GM19395 (cell line): ENCODE measurements around the gene WNT10A.
"Not testable (repeated sequence)": the region's sequence is repeated elsewhere in the genome, so short reads cannot be mapped to it uniquely, and the experiment has no call there.

Experiments
- ATAC-seq: cut with Tn5 transposase; IDR thresholded peaks from one replicate; pipeline ENCODE4 v1.9.1; 2021; ENCODE audit warnings: mild to moderate bottlenecking, moderate library complexity; ENCODE audit not compliant: unreplicated experiment

The WNT10A gene

GRCh38 chr2:218927876-218928275, 47.2 kb downstream of the WNT10A start:
- no peak for ATAC-seq

DNA sequence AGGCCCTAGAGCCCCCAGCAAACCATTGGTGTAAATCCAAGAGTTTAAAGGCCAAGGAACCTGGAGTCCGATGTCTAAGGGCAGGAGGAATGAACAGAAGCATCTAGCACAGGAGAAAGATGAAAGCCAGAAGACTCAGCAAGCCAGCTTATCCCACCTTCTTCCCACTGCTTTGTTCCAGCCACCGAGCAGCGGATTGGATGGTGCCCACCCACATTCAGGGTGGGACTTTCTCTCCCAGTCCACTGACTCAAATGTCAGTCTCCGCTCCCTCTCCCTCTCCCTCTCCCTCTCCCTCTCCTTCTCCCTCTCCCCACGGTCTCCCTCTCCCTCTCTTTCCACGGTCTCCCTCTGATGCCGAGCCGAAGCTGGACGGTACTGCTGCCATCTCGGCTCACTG, 49.8 kb downstream of the WNT10A start:
- not testable (repeated sequence) for ATAC-seq

- ATAC-seq, result not testable (repeated sequence)
Measured at GRCh38 chr2:218931751-218932150, 51.1 kb downstream of the WNT10A start.
